Activated naive CD4-positive, alpha-beta T cell treated with anti-CD3 and anti-CD28 coated beads for 36 hours (primary cell): Measurements from ENCODE around the gene RCAN3. TPM values are rescaled to one million over a fixed set of nuclear protein-coding genes. Genes with fewer than 3 reads are reported as not detected.
"Not testable (repeated sequence)": the region's sequence is repeated elsewhere in the genome, so short reads cannot be mapped to it uniquely, and the experiment has no call there.

Source experiments
- CTCF ChIA-PET: fragments of 350-600 bp; sonication (Branson Sonifier 250); formaldehyde crosslinking; loops from one replicate; lab custom pipeline; 2021; ENCODE audit warnings: antibody characterized with exemption; lab: Charles Lee
- DNase-seq: peaks from one replicate; pipeline ENCODE4 v3.0.0-alpha.2; 2020
- H3K27ac Mint-ChIP-seq: one replicate; pipeline ENCODE4 v1.8.0; 2021; ENCODE audit warnings: mild to moderate bottlenecking, mixed read lengths
- H3K27me3 Mint-ChIP-seq: one replicate; pipeline ENCODE4 v1.8.0; 2021; ENCODE audit warnings: low read depth, mixed read lengths
- H3K36me3 Mint-ChIP-seq: one replicate; pipeline ENCODE4 v1.8.0; 2021; ENCODE audit warnings: low read depth, mixed read lengths
- H3K4me1 Mint-ChIP-seq: one replicate; pipeline ENCODE4 v1.8.0; 2021; ENCODE audit warnings: low read depth, mixed read lengths
- H3K4me3 Mint-ChIP-seq: one replicate; pipeline ENCODE4 v1.8.0; 2021; ENCODE audit warnings: mild to moderate bottlenecking, moderate library complexity, mixed read lengths
- H3K9me3 Mint-ChIP-seq: one replicate; pipeline ENCODE4 v1.8.0; 2021; ENCODE audit warnings: mixed read lengths
- intact Hi-C: fragments of 100-400 bp; cut with micrococcal nuclease; formaldehyde crosslinking; loops from one replicate; pipeline ENCODE4 v1.15.1; 2023
- total RNA-seq, 2 experiments: library from RNA; stranded (reverse); gene quantifications; one replicate each; pipeline ENCODE4 v1.2.3, GENCODE V29; 2021

Gene RCAN3
- total RNA-seq = 10 to 100 TPM; 70.8 to 71.9 TPM

DNA sequence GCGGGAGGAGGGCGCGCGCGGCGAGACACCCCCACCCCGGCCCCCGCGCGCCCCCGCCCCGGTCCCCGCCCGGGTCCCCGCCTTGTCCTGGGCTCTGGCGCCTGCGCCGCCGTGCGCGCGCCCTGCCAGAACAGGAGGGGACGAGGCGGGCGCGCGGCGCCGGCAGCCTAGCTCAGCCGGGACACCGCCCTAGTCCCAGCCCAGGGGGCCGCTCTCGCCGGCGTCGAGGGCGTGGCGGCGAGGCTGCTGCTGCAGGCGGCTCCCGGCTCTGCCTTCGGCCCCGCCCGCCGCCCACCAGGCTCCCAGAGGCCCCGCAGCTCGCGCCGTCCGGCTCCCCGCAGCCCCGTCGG lies at the start of gene RCAN3:
RCAN3 (plus strand) TSS at position 128 of the 350 bp plus-strand sequence. CDS start 11,537 bp downstream, outside the sequence.
- peaks cover 15% of the 10 kb centered on the region for H3K36me3 Mint-ChIP-seq

DNA sequence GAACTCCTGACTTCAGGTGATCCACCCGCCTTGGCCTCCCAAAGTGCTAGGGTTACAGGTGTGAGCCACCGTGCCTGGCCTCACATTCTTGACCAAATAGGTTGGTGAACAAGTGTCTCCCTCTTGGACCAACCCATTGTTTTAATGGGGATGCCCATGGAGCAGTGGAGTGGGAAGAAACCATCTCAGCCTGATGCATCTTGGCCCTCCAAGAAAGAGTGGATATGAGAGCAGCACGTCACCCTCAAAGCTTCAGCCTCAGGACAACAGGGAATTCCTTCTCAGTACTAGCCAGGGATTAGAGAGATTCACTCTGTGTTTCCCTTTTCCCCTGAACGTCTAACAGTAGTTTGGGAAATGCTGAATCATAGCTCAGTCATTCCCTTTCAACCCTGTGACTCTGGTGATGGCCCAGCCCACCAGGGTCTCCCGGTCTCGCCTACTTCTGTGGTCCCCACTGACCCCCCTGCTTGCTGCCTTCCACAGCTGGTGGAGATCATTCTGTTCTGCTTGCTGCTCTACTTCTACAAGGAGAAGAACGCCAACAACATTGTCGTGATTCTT lies 49.6 kb upstream of the RCAN3 start:
- Mint-ChIP-seq H3K4me1 (peaks cover 2% of the 10 kb centered on the region), H3K27ac (no peak overlapping the region), H3K4me3 (no peak overlapping the region), H3K27me3 (no peaks in the 10 kb centered on the region), H3K9me3 (no peaks in the 10 kb centered on the region), H3K36me3 (peaks cover 36% of the 10 kb centered on the region)
- DNase-seq = no peak
- CTCF ChIA-PET = interaction anchor here (1.0 kb wide), 1 partner anchor 134 kb away, joined by 6 read pairs; no protein-coding TSS in a partner anchor
- intact Hi-C loops = no loop called here

More for the DNA sequence above, at the start of gene RCAN3:
- DNase-seq = peak; percentile 87
- intact Hi-C loops = loop anchor here (10.0 kb wide), 1 partner anchor 538 kb away; no protein-coding TSS in a partner anchor
- Mint-ChIP-seq H3K27ac (peak within 1 kb of the TSS; percentile 93), H3K9me3 (no peaks in the 10 kb centered on the region), H3K27me3 (no peaks in the 10 kb centered on the region), H3K4me3 (peak within 1 kb of the TSS; percentile 100), H3K4me1 (peaks cover 49% of the 10 kb centered on the region)
- CTCF ChIA-PET = interaction anchor here (1.0 to 3.7 kb wide), 7 partner anchors 11 to 87 kb away, joined by 3 to 19 read pairs (median 4); partner anchors contain the start of gene NIPAL3

DNA sequence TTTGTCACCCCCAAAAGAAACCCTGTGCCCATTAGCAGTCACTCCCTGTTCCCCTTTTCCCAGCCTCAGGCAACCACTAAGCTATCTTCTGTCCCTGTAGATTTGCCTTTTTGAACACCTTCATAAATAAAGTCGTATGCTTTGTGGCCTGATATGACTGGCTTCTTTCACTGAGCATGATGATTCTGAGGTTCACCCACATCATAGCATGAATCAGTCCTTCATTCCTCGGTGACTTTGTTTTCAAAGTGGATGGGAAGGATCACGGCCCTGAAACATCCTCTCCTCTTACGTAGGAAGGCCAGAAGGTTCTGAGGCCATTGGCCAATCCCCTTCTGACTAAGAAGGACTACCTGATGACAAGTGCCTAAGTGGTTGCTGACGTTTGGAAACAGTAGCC lies 48.0 kb upstream of the RCAN3 start:
- DNase-seq = no peak
- no peaks in the 10 kb centered on the region for H3K27me3 Mint-ChIP-seq
- H3K4me3 Mint-ChIP-seq = no peak overlapping the region
- intact Hi-C loops = no loop called here
- peaks cover 44% of the 10 kb centered on the region for H3K36me3 Mint-ChIP-seq
- H3K9me3 Mint-ChIP-seq = no peaks in the 10 kb centered on the region
- CTCF ChIA-PET = interaction anchor here (0.7 to 1.8 kb wide), 2 partner anchors 23 to 797 kb away, joined by 3 to 5 read pairs; no protein-coding TSS in a partner anchor
- no peak overlapping the region for H3K27ac Mint-ChIP-seq
- H3K4me1 Mint-ChIP-seq = peaks cover 2% of the 10 kb centered on the region

DNA sequence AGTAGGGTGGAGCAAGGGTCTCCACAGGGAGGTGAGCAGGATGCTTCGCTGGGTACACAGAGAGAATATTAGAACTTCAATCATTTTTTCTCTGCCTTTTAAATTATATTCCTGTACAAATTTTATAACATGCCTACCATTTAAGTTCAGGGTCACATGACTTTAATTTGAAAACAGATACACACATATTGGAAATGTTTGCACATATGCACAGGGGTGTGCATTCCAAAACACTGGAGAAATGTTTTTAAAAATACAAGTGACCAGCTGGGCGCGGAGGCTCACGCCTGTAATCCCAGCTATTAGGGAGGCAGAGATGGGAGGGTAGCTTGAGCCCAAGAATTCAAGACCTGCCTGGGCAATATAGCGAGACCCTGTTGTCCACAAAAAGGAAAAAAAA lies 47.4 kb upstream of the RCAN3 start:
- Mint-ChIP-seq H3K27ac (no peak overlapping the region), H3K4me3 (no peak overlapping the region), H3K4me1 (peaks cover 6% of the 10 kb centered on the region), H3K9me3 (no peaks in the 10 kb centered on the region), H3K27me3 (no peaks in the 10 kb centered on the region), H3K36me3 (peaks cover 44% of the 10 kb centered on the region)
- intact Hi-C loops = no loop called here
- DNase-seq = no peak
- CTCF ChIA-PET = interaction anchor here (1.8 kb wide), 1 partner anchor 23 kb away, joined by 5 read pairs; no protein-coding TSS in a partner anchor

DNA sequence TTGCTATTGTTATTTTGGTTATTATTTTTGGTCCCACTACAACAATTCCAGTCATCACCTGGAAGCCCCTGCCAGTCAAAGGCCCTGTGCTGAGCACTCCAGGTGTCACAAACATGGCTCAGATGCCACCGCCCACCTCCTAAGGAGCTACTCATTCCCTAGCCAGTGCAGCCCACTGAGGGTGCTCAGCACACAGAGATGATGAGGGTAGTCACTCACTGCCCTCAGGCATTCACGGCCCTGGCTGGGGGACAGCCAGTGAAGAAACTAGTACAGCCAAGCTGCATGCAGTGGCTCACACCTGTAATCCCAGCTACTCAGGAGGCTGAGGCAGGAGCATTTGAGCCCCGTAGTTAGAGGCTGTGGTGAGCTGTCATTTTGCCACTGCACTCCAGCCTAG lies 44.8 kb upstream of the RCAN3 start:
- Mint-ChIP-seq H3K36me3 (peaks cover 59% of the 10 kb centered on the region), H3K27me3 (no peaks in the 10 kb centered on the region), H3K9me3 (peaks cover 12% of the 10 kb centered on the region), H3K27ac (no peak overlapping the region), H3K4me3 (no peak overlapping the region), H3K4me1 (peaks cover 13% of the 10 kb centered on the region)
- CTCF ChIA-PET = interaction anchor here (0.7 to 2.6 kb wide), 3 partner anchors 15 to 259 kb away, joined by 4 to 13 read pairs (median 6); no protein-coding TSS in a partner anchor
- DNase-seq = no peak
- intact Hi-C loops = no loop called here

DNA sequence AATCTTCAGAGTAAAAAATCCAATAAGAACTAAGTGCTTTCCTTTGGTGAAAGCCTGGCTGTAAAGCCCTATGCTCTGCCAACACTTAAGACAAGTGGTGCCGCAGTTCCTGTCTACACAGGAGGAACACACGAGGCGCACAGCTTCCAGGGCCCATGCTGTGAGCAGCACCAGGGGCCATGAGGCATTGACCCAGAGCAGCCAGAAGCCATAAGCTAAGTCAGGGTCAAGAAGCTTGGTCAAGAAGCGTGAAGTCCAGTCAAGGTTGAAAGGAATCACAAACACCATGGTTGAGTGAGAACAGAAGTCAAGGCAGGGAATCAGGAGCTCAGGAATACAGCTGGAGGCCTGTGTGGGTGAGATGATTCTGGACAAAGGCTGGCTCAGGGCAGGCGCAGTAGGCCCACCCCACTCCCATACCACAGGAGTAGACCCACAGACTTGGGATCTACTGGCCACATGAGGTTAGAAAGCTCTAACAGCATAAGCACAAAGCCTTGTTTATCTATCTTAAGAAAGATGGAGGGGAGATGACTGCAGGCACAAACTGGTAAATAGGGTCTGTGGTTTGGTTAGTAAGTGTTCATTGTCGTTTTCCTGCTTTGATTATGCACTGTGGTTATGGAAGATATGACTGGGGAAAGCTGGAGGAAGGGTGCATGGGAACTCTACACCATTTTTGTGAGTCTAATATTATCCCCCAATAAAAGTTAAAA lies 42.9 kb upstream of the RCAN3 start:
- DNase-seq = no peak
- peaks cover 12% of the 10 kb centered on the region for H3K9me3 Mint-ChIP-seq
- peaks cover 29% of the 10 kb centered on the region for H3K4me1 Mint-ChIP-seq
- H3K27ac Mint-ChIP-seq = no peak overlapping the region
- no peak overlapping the region for H3K4me3 Mint-ChIP-seq
- peaks cover 61% of the 10 kb centered on the region for H3K36me3 Mint-ChIP-seq
- CTCF ChIA-PET = interaction anchor here (0.6 to 1.2 kb wide), 3 partner anchors 11 to 534 kb away, joined by 3 to 4 read pairs (median 3); partner anchors contain the start of gene NIPAL3
- H3K27me3 Mint-ChIP-seq = no peaks in the 10 kb centered on the region
- intact Hi-C loops = no loop called here

DNA sequence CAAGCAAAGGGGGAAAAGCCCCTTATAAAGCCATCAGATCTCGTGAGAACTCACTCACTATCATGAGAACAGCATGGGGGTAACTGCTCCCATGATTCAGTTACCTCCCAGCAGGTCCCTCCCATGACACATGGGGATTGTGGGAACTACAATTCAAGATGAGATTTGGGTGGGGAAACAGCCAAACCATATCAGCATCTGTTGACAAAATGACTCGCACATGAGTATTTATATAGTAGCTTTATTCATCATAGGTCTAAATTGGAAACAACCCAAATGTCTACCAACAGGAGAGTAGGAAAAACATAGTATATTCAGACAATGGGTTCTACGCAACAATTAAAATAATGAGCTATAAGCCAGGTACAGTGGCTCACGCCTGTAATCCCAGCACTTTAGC lies 40.5 kb upstream of the RCAN3 start:
- intact Hi-C loops, H3K27me3 Mint-ChIP-seq, DNase-seq, H3K4me3 Mint-ChIP-seq: not testable (repeated sequence)
- peaks cover 32% of the 10 kb centered on the region for H3K4me1 Mint-ChIP-seq
- CTCF ChIA-PET = interaction anchor here (1.1 kb wide), 1 partner anchor 65 kb away, joined by 3 read pairs; no protein-coding TSS in a partner anchor
- H3K36me3 Mint-ChIP-seq = peaks cover 57% of the 10 kb centered on the region
- H3K27ac Mint-ChIP-seq = peak overlapping the region; percentile 9
- peaks cover 12% of the 10 kb centered on the region for H3K9me3 Mint-ChIP-seq

DNA sequence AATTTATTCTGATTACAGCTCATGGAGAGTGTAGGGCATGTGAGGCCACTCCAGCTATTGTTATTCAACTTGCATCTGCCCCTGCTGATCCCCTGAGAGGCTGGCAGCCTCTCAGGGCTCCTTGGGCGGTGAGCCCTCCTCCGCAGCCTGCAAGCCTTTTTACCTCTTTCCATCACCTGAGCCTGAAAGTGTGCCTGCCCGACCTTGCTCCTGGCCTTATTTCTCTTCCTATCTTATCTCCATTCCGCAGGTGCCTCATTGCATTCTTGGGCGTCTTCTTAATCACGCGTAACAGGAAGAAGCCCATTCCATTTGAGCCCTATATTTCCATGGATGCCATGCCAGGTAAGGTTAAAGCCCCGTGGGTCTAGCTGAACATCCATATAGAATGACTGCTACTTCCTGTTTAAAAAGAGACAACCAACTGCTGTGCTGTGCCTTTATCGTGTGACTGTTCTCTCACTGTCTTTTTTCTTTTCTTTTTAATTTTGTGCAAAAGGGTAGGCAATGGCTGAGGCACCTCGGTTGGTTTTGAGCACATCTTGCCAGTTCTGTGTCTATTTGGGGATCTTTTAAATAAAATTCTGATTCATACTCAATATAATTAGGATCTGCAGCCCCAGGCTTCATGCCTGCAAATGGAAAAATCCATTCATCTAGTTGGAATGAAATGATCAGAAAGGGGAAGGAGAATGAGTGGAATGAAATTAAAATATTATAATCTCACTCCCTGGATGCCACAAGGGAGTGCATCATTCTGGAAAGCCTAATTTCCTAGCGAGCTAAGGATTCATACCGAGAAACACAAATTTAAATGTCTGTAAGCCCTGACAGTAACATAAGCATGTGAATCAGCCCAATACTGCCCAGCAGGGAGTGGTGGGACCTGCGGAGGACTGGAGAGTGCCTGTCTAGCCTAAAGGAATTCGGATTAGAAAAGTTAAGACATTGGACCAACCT lies 38.6 kb upstream of the RCAN3 start:
- CTCF ChIA-PET = interaction anchor here (0.6 to 1.8 kb wide), 6 partner anchors 13 to 314 kb away, joined by 3 to 16 read pairs (median 3); partner anchors contain the start of gene NIPAL3
- Mint-ChIP-seq H3K4me1 (peaks cover 36% of the 10 kb centered on the region), H3K9me3 (peaks cover 12% of the 10 kb centered on the region), H3K27me3 (no peaks in the 10 kb centered on the region), H3K4me3 (no peak overlapping the region), H3K27ac (peak overlapping the region; percentile 81), H3K36me3 (peaks cover 54% of the 10 kb centered on the region)
- intact Hi-C loops = no loop called here
- no peak for DNase-seq

DNA sequence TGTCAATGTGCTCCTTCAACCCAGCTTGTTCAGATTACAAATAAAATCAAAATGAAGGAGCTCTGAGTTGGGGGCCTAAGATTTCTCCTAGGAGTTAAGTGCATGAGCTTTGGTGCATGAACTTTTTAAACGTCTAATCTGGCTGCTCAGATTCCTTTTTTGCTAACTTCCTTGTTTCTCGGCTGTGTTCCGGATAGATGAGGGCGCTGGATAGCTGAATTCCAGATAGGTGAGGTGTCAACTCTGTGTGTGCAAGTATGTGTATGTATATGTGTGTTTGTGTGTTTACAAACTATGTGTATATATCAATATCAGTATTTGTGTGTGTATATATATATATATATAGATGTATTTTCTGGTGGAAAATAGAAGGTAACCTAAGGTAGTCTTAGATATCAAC lies 37.5 kb upstream of the RCAN3 start:
- intact Hi-C loops = no loop called here
- Mint-ChIP-seq H3K36me3 (peaks cover 47% of the 10 kb centered on the region), H3K27ac (no peak overlapping the region), H3K4me3 (no peak overlapping the region), H3K9me3 (peaks cover 12% of the 10 kb centered on the region), H3K27me3 (no peaks in the 10 kb centered on the region), H3K4me1 (peaks cover 29% of the 10 kb centered on the region)
- no peak for DNase-seq
- CTCF ChIA-PET = interaction anchor here (1.3 kb wide), 1 partner anchor 315 kb away, joined by 3 read pairs; no protein-coding TSS in a partner anchor

DNA sequence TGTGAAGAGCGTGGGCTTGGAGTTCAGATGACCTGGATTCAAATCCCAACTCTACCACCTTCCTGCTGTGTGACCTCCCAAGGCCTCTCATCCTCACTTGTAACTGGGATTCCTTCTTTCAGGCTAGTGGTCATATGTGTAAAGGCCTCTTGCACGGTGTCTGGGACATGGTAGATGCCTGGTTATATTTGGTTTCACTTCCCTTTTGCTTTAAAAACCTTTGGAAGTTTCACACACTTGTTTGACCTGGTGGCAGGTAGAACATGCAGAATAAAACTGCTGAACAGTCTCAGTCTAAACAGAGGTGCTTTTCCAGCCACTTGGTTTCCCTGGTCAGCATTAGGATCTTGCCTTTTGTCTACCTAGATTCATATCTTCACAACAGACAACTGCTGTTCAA lies 37.0 kb upstream of the RCAN3 start:
- peaks cover 29% of the 10 kb centered on the region for H3K4me1 Mint-ChIP-seq
- intact Hi-C loops = no loop called here
- H3K27ac Mint-ChIP-seq = no peak overlapping the region
- H3K27me3 Mint-ChIP-seq = no peaks in the 10 kb centered on the region
- CTCF ChIA-PET = interaction anchor here (1.3 kb wide), 1 partner anchor 315 kb away, joined by 3 read pairs; no protein-coding TSS in a partner anchor
- H3K9me3 Mint-ChIP-seq = peaks cover 11% of the 10 kb centered on the region
- no peak for DNase-seq
- no peak overlapping the region for H3K4me3 Mint-ChIP-seq
- peaks cover 41% of the 10 kb centered on the region for H3K36me3 Mint-ChIP-seq

DNA sequence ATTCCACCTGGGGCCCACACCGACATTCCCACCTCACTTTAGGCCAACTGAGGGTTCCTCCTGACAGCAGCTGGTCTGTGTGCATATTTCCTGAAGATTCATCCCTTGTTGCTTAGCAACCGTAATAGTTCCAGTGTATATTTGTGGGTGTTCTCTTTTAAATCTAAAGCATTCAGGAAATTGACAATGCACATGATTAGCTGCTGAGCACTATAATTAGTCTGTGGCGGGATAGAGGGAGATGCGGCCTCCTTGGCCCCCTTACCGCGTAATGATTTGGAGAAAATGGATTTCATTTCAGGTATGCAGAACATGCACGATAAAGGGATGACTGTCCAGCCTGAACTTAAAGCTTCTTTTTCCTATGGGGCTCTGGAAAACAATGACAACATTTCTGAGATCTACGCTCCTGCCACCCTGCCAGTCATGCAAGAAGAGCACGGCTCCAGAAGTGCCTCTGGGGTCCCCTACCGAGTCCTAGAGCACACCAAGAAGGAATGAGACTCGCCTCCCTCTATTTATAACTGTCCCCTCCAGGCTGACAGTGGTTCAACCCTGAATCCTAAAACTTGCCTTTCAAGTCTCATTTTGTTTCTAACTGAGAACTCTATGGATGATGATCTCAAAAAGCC lies 33.8 kb upstream of the RCAN3 start:
- intact Hi-C loops = no loop called here
- peaks cover 18% of the 10 kb centered on the region for H3K36me3 Mint-ChIP-seq

More for the DNA sequence above, 33.8 kb upstream of the RCAN3 start:
- CTCF ChIA-PET = interaction anchor here (1.4 kb wide), 1 partner anchor 118 kb away, joined by 3 read pairs; no protein-coding TSS in a partner anchor
- Mint-ChIP-seq H3K27ac (no peak overlapping the region), H3K27me3 (no peaks in the 10 kb centered on the region), H3K4me1 (peaks cover 16% of the 10 kb centered on the region), H3K4me3 (no peak overlapping the region), H3K9me3 (no peaks in the 10 kb centered on the region)
- no peak for DNase-seq
